ENCODE measurements around the gene SHISA5.
"Not testable (repeated sequence)": the region's sequence is repeated elsewhere in the genome, so short reads cannot be mapped to it uniquely, and the experiment has no call there.

Gene SHISA5, protein sequence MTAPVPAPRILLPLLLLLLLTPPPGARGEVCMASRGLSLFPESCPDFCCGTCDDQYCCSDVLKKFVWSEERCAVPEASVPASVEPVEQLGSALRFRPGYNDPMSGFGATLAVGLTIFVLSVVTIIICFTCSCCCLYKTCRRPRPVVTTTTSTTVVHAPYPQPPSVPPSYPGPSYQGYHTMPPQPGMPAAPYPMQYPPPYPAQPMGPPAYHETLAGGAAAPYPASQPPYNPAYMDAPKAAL

DNA sequence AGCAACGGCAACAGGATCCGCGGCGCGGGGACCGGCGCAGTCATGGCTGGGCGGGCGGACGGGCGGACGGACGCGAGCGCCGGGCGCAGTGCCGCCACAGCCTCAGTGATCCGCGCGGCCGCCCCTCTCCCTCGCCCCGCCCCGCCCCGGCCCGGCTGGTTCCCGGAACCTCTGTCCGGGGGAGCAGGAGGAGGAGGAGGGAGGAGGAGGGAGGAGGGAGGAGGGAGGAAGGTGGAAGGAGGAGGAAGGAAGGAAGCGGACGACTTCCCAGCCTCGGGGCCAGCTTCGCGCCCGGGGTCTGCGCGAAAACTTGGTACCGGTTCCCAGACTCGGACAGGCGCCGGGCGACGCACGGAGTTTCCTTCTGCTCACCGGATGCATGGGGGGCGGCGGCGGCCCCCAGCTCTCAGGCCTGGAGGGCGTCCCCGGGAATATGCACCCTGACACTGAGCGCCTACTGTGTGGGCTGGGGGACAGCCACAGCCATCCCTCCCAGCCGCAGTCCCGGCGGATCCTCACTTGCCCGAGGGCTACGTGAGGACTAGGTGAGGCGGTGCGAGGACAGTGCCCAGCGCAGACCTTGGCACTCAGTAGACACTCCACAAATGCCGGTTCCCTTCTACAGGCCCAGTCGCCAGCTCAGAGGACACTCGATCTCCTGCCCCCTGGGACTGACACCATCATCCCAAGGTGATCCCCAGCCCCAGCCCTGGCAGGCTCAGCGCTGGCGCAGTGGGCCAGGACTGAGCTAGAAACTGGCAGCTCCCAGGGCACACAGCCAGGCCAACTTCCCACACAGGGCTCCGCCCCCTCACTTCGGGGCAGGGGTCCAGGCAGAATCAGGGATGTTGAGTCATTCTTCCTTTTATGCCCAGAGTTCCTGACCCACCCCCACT is at the start of gene SHISA5:
TSS of gene SHISA5 (minus strand) at position 124 of the 896 bp plus-strand sequence. CDS start at position 44, 80 bp downstream.
- Histone ChIP-seq H3K27me3 (ENCODE audit: insufficient read depth, low read length) (no peaks in the 10 kb centered on the region), H3K4me1 (ENCODE audit: insufficient read depth, low read length) (peaks cover 21% of the 10 kb centered on the region), H3K9me3 (ENCODE audit: low read length) (peaks cover 4% of the 10 kb centered on the region), H2AFZ (ENCODE audit: low read depth, low read length) (peak within 1 kb of the TSS; percentile 96), H3K4me3 (ENCODE audit: low read length) (peak within 1 kb of the TSS; percentile 72), H3K36me3 (ENCODE audit: insufficient read depth, low read length) (peaks cover 3% of the 10 kb centered on the region)

GRCh38 chr3:48553361-48553760 is 49.4 kb upstream of the SHISA5 start:
- Histone ChIP-seq H3K4me3 (ENCODE audit: low read length) (no peak overlapping the region), H3K4me1 (ENCODE audit: insufficient read depth, low read length) (peaks cover 17% of the 10 kb centered on the region), H2AFZ (ENCODE audit: low read depth, low read length) (no peak overlapping the region), H3K9me3 (ENCODE audit: low read length) (no peaks in the 10 kb centered on the region), H3K36me3 (ENCODE audit: insufficient read depth, low read length) (no peaks in the 10 kb centered on the region), H3K27me3 (ENCODE audit: insufficient read depth, low read length) (no peaks in the 10 kb centered on the region)

- no peaks in the 10 kb centered on the region for H3K9me3 ChIP-seq (ENCODE audit: low read length)
These were observed 48.4 kb upstream of the SHISA5 start for GRCh38 chr3:48552111-48552951.

GRCh38 chr3:48551651-48552050 is 47.7 kb upstream of the SHISA5 start:
- H3K4me1 ChIP-seq (ENCODE audit: insufficient read depth, low read length), result peaks cover 14% of the 10 kb centered on the region
- not testable (repeated sequence) for H2AFZ ChIP-seq (ENCODE audit: low read depth, low read length); H3K4me3 ChIP-seq (ENCODE audit: low read length); H3K27me3 ChIP-seq (ENCODE audit: insufficient read depth, low read length); H3K36me3 ChIP-seq (ENCODE audit: insufficient read depth, low read length); H3K9me3 ChIP-seq (ENCODE audit: low read length)

More at GRCh38 chr3:48552111-48552951, 48.4 kb upstream of the SHISA5 start:
- Histone ChIP-seq H3K36me3 (ENCODE audit: insufficient read depth, low read length) (peaks cover under 1% of the 10 kb centered on the region), H3K27me3 (ENCODE audit: insufficient read depth, low read length) (no peaks in the 10 kb centered on the region), H2AFZ (ENCODE audit: low read depth, low read length) (no peak overlapping the region), H3K4me3 (ENCODE audit: low read length) (no peak overlapping the region), H3K4me1 (ENCODE audit: insufficient read depth, low read length) (peaks cover 17% of the 10 kb centered on the region)

- no peaks in the 10 kb centered on the region for H3K27me3 ChIP-seq (ENCODE audit: insufficient read depth, low read length)
- peaks cover 11% of the 10 kb centered on the region for H3K36me3 ChIP-seq (ENCODE audit: insufficient read depth, low read length)
- no peak overlapping the region for H3K4me3 ChIP-seq (ENCODE audit: low read length)
- no peaks in the 10 kb centered on the region for H3K9me3 ChIP-seq (ENCODE audit: low read length)
- H2AFZ ChIP-seq (ENCODE audit: low read depth, low read length), result no peak overlapping the region
- no peaks in the 10 kb centered on the region for H3K4me1 ChIP-seq (ENCODE audit: insufficient read depth, low read length)
These were observed 45.0 kb upstream of the SHISA5 start for GRCh38 chr3:48548729-48549705.

- H3K36me3 ChIP-seq (ENCODE audit: insufficient read depth, low read length), result peaks cover 11% of the 10 kb centered on the region
- no peak overlapping the region for H3K4me3 ChIP-seq (ENCODE audit: low read length)
- no peaks in the 10 kb centered on the region for H3K27me3 ChIP-seq (ENCODE audit: insufficient read depth, low read length)
- no peak overlapping the region for H2AFZ ChIP-seq (ENCODE audit: low read depth, low read length)
- no peaks in the 10 kb centered on the region for H3K9me3 ChIP-seq (ENCODE audit: low read length)
- no peaks in the 10 kb centered on the region for H3K4me1 ChIP-seq (ENCODE audit: insufficient read depth, low read length)
These were observed 44.2 kb upstream of the SHISA5 start for GRCh38 chr3:48548126-48548525.

DNA sequence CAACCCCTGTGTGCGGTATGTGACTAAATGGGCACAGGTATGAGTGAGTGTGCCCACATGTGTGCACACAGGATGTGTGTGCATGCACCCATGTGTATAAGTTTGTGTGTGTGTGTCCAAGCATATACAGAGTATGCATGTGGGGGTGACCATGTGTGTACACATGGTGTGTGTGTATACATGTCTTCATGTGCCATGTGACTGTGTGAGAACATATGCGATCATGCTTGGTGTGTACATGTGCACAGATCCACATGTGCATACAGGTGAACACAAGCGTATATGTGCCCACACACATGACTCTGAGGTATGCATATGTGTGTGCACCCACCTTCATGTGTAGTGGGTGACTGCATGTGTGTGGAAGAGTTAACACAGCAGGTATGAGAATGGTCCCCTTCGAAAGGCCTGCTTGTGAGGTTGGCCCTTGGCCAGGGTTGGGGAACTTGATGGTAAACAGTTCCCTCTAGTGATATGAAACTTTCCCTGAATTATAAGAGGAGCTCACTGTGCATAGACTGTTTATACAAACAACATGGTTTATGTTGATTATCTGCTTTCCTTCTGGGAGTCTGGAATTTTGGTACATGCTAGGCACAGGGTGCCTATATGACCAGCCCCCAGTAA is 42.3 kb upstream of the SHISA5 start:
- H3K4me1 ChIP-seq (ENCODE audit: insufficient read depth, low read length), result no peaks in the 10 kb centered on the region
- H3K9me3 ChIP-seq (ENCODE audit: low read length), result no peaks in the 10 kb centered on the region
- peaks cover 11% of the 10 kb centered on the region for H3K36me3 ChIP-seq (ENCODE audit: insufficient read depth, low read length)
- no peak overlapping the region for H2AFZ ChIP-seq (ENCODE audit: low read depth, low read length)
- H3K4me3 ChIP-seq (ENCODE audit: low read length), result no peak overlapping the region
- no peaks in the 10 kb centered on the region for H3K27me3 ChIP-seq (ENCODE audit: insufficient read depth, low read length)

GRCh38 chr3:48544141-48544540 is 40.2 kb upstream of the SHISA5 start:
- Histone ChIP-seq H3K4me1 (ENCODE audit: insufficient read depth, low read length) (no peaks in the 10 kb centered on the region), H3K27me3 (ENCODE audit: insufficient read depth, low read length) (no peaks in the 10 kb centered on the region), H3K4me3 (ENCODE audit: low read length) (no peak overlapping the region), H3K9me3 (ENCODE audit: low read length) (no peaks in the 10 kb centered on the region), H2AFZ (ENCODE audit: low read depth, low read length) (no peak overlapping the region), H3K36me3 (ENCODE audit: insufficient read depth, low read length) (peaks cover 11% of the 10 kb centered on the region)

- Histone ChIP-seq H3K36me3 (ENCODE audit: insufficient read depth, low read length) (peaks cover 11% of the 10 kb centered on the region), H3K4me3 (ENCODE audit: low read length) (no peak overlapping the region), H3K9me3 (ENCODE audit: low read length) (no peaks in the 10 kb centered on the region), H3K27me3 (ENCODE audit: insufficient read depth, low read length) (no peaks in the 10 kb centered on the region), H2AFZ (ENCODE audit: low read depth, low read length) (no peak overlapping the region), H3K4me1 (ENCODE audit: insufficient read depth, low read length) (no peaks in the 10 kb centered on the region)
These were observed 39.4 kb upstream of the SHISA5 start for GRCh38 chr3:48543271-48543866.

GRCh38 chr3:48538451-48538850 is 34.5 kb upstream of the SHISA5 start:
- Histone ChIP-seq H3K36me3 (ENCODE audit: insufficient read depth, low read length) (peaks cover 38% of the 10 kb centered on the region), H3K4me1 (ENCODE audit: insufficient read depth, low read length) (no peaks in the 10 kb centered on the region), H3K4me3 (ENCODE audit: low read length) (no peak overlapping the region), H2AFZ (ENCODE audit: low read depth, low read length) (no peak overlapping the region), H3K9me3 (ENCODE audit: low read length) (no peaks in the 10 kb centered on the region), H3K27me3 (ENCODE audit: insufficient read depth, low read length) (no peaks in the 10 kb centered on the region)

GRCh38 chr3:48536785-48537184 is 32.8 kb upstream of the SHISA5 start:
- no peaks in the 10 kb centered on the region for H3K4me1 ChIP-seq (ENCODE audit: insufficient read depth, low read length)
- H3K27me3 ChIP-seq (ENCODE audit: insufficient read depth, low read length), result no peaks in the 10 kb centered on the region
- no peaks in the 10 kb centered on the region for H3K9me3 ChIP-seq (ENCODE audit: low read length)
- peaks cover 47% of the 10 kb centered on the region for H3K36me3 ChIP-seq (ENCODE audit: insufficient read depth, low read length)
- H3K4me3 ChIP-seq (ENCODE audit: low read length), result no peak overlapping the region
- H2AFZ ChIP-seq (ENCODE audit: low read depth, low read length), result no peak overlapping the region
